ENCODE data around the gene RMDN2.

Gene RMDN2

DNA sequence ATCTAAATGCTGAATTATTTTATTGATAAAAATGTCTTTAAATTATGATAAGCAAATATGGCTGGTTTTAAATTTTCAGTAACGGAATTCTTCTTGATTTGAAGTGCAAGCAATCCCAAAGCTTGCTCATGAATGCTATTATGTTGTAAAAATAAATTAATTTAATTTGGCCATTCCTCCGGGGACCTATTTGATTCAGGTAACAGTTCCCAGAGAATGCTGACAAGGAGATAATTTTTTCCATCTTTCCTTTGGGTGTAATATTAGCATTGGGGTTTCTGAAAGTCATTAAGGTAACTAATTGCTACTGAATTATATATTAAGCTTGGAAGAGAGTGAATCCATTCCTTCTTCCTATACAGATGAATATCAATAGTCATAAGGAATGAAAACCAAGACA lies 12.5 kb upstream of the RMDN2 start:
- TF ChIP-seq ZNF248 (tag by site-specific recombination; IDR thresholded peaks at IDR 0.05) = no peak
- TF ChIP-seq ZFP37 (tag by site-specific recombination; IDR thresholded peaks at IDR 0.05) = no peak
- TF ChIP-seq SP7 (tag by site-specific recombination; IDR thresholded peaks at IDR 0.05) = no peak
- TF ChIP-seq ZNF266 (tag by site-specific recombination; IDR thresholded peaks at IDR 0.05; ENCODE audit: low read depth) = no peak
- TF ChIP-seq YY2 (tag by site-specific recombination; IDR thresholded peaks at IDR 0.05) = no peak
- TF ChIP-seq, protein P1, sequence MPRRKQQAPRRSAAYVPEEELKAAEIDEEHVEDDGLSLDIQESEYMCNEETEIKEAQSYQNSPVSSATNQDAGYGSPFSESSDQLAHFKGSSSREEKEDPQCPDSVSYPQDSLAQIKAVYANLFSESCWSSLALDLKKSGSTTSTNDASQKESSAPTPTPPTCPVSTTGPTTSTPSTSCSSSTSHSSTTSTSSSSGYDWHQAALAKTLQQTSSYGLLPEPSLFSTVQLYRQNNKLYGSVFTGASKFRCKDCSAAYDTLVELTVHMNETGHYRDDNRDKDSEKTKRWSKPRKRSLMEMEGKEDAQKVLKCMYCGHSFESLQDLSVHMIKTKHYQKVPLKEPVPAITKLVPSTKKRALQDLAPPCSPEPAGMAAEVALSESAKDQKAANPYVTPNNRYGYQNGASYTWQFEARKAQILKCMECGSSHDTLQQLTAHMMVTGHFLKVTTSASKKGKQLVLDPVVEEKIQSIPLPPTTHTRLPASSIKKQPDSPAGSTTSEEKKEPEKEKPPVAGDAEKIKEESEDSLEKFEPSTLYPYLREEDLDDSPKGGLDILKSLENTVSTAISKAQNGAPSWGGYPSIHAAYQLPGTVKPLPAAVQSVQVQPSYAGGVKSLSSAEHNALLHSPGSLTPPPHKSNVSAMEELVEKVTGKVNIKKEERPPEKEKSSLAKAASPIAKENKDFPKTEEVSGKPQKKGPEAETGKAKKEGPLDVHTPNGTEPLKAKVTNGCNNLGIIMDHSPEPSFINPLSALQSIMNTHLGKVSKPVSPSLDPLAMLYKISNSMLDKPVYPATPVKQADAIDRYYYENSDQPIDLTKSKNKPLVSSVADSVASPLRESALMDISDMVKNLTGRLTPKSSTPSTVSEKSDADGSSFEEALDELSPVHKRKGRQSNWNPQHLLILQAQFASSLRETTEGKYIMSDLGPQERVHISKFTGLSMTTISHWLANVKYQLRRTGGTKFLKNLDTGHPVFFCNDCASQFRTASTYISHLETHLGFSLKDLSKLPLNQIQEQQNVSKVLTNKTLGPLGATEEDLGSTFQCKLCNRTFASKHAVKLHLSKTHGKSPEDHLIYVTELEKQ (tag by site-specific recombination; IDR thresholded peaks at IDR 0.05; ENCODE audit: borderline replicate concordance) = no peak
- TF ChIP-seq ZNF16 (tag by site-specific recombination; IDR thresholded peaks at IDR 0.05; ENCODE audit: low read depth) = no peak
- TF ChIP-seq ZNF37A (tag by site-specific recombination; IDR thresholded peaks at IDR 0.05) = no peak
- Histone ChIP-seq H3K4me3 (ENCODE audit: low read depth, low read length) (no peak overlapping the region), H3K27ac (ENCODE audit: extremely low read depth, low read depth, low read length) (no peak overlapping the region), H3K36me3 (ENCODE audit: control insufficient read depth in 2 of 2, insufficient read depth in 1 of 2, low read length in 2 of 2) (no peaks in the 10 kb centered on the region), H3K4me1 (ENCODE audit: control insufficient read depth, insufficient read depth, low read length) (no peaks in the 10 kb centered on the region; the same call in 1 of the 2 replicates), H3K9me3 (ENCODE audit: control insufficient read depth, insufficient read depth, low read depth, low read length) (no peaks in the 10 kb centered on the region)
- POLR2A ChIA-PET = no interaction called here
- CTCF ChIA-PET = no interaction called here

DNA sequence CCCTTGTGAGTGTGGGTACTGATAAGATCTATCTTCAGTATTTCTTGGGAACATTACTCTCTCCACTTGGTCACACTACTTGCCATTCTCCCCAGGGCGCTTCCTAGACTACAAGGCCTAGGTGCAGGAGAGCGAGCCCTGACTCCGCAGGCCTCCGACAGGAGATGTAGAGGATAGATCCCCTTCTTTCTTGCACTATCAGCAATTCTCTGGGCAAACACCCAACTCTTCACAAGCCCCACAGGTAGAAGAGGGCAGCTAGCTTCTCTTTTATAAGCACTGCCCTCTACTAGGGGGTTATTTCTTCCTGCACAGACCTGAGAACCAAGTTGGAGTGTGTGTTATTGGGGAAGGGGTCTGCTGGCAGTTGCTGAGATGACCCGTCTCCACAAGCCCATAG lies 10.7 kb upstream of the RMDN2 start:
- TF ChIP-seq ZNF561 (tag by site-specific recombination; IDR thresholded peaks at IDR 0.05; ENCODE audit: borderline replicate concordance) (no peak), ZNF76 (tag by site-specific recombination; IDR thresholded peaks at IDR 0.05; ENCODE audit: borderline replicate concordance, low read depth) (no peak), EGR2 (tag by site-specific recombination; IDR thresholded peaks at IDR 0.05; ENCODE audit: low read depth) (no peak), ZNF266 (tag by site-specific recombination; IDR thresholded peaks at IDR 0.05; ENCODE audit: low read depth) (no peak)
- TF ChIP-seq, protein P2, sequence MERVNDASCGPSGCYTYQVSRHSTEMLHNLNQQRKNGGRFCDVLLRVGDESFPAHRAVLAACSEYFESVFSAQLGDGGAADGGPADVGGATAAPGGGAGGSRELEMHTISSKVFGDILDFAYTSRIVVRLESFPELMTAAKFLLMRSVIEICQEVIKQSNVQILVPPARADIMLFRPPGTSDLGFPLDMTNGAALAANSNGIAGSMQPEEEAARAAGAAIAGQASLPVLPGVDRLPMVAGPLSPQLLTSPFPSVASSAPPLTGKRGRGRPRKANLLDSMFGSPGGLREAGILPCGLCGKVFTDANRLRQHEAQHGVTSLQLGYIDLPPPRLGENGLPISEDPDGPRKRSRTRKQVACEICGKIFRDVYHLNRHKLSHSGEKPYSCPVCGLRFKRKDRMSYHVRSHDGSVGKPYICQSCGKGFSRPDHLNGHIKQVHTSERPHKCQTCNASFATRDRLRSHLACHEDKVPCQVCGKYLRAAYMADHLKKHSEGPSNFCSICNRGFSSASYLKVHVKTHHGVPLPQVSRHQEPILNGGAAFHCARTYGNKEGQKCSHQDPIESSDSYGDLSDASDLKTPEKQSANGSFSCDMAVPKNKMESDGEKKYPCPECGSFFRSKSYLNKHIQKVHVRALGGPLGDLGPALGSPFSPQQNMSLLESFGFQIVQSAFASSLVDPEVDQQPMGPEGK (tag by site-specific recombination; IDR thresholded peaks at IDR 0.05) = no peak
- H3K36me3 ChIP-seq (ENCODE audit: control insufficient read depth in 2 of 2, insufficient read depth in 1 of 2, low read length in 2 of 2) = no peaks in the 10 kb centered on the region
- CTCF ChIA-PET = no interaction called here
- 0 out of 2 replicates have a peak, but pooled peaks cover under 1% of the 10 kb centered on the region for H3K4me1 ChIP-seq (ENCODE audit: control insufficient read depth, insufficient read depth, low read length)
- POLR2A ChIA-PET = no interaction called here
- H3K4me3 ChIP-seq (ENCODE audit: low read depth, low read length) = no peak overlapping the region
- H3K9me3 ChIP-seq (ENCODE audit: control insufficient read depth, insufficient read depth, low read depth, low read length) = no peaks in the 10 kb centered on the region
- no peak overlapping the region for H3K27ac ChIP-seq (ENCODE audit: extremely low read depth, low read depth, low read length)

DNA sequence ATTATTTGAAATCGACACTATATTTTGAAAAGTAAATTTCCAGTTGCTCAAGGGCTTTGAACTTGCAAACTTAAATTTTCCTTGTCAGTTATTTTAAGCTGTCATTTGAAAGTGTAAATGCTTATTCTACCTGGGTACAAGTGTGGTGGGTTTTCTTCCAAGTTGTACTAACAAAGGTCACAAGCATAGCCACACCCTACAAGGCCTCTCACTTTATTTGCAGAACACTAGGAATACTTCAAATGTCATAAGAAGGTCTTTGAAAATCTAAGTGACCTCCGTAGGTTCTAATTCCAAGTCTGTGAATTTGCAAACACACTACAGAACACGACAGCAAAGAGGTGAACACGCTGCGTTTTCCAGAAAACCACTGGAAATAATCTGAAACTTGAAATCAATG lies 9.3 kb upstream of the RMDN2 start:
- POLR2A ChIA-PET = no interaction called here
- Histone ChIP-seq H3K27ac (ENCODE audit: extremely low read depth, low read depth, low read length) (no peak overlapping the region), H3K4me1 (ENCODE audit: control insufficient read depth, insufficient read depth, low read length) (peaks cover 8% of the 10 kb centered on the region; the same call in 1 of the 2 replicates), H3K9me3 (ENCODE audit: control insufficient read depth, insufficient read depth, low read depth, low read length) (no peaks in the 10 kb centered on the region), H3K4me3 (ENCODE audit: low read depth, low read length) (no peak overlapping the region), H3K36me3 (ENCODE audit: control insufficient read depth in 2 of 2, insufficient read depth in 1 of 2, low read length in 2 of 2) (no peaks in the 10 kb centered on the region)
- no peak for TF ChIP-seq KLF10 (tag by site-specific recombination; IDR thresholded peaks at IDR 0.05)
- TF ChIP-seq, protein P3, sequence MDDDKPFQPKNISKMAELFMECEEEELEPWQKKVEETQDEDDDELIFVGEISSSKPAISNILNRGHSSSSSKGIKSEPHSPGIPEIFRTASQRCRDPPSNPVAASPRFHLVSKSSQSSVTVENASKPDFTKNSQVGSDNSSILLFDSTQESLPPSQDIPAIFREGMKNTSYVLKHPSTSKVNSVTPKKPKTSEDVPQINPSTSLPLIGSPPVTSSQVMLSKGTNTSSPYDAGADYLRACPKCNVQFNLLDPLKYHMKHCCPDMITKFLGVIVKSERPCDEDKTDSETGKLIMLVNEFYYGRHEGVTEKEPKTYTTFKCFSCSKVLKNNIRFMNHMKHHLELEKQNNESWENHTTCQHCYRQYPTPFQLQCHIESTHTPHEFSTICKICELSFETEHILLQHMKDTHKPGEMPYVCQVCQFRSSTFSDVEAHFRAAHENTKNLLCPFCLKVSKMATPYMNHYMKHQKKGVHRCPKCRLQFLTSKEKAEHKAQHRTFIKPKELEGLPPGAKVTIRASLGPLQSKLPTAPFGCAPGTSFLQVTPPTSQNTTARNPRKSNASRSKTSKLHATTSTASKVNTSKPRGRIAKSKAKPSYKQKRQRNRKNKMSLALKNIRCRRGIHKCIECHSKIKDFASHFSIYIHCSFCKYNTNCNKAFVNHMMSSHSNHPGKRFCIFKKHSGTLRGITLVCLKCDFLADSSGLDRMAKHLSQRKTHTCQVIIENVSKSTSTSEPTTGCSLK (tag by site-specific recombination; IDR thresholded peaks at IDR 0.05) = no peak
- CTCF ChIA-PET = no interaction called here

Measured in HEK293 (cell line).